Body of pancreas (tissue), 4 donors: Measurements from ENCODE around the gene ENPP3.

Experiments used
- CTCF ChIP-seq, 7 experiments: fragments of 450-650 bp in 4 of 7; fragments of 200-600 bp in 3 of 7; sonication (generic) in 3 of 7; IDR thresholded peaks; one replicate each; pipeline ENCODE4 v1.5.1; 2016 to 2019; ENCODE audit warnings: antibody characterized with exemption in 7 of 7
- POLR2A ChIP-seq, 3 donors: fragments of 450-650 bp; IDR thresholded peaks; one replicate each; pipeline ENCODE4 v1.6.1; 2016; ENCODE audit warnings: antibody characterized with exemption in 3 of 3, mild to moderate bottlenecking in 2 of 3

- TF ChIP-seq CTCF (IDR thresholded peaks at IDR 0.05) (no peak), POLR2A (IDR thresholded peaks at IDR 0.05) (no peak)
Measured at GRCh38 chr6:131729550-131729949, 92.4 kb downstream of the ENPP3 start.
